GM13976 (cell line): ENCODE results near the gene CLCNKA.
"Not testable (repeated sequence)": the region's sequence is repeated elsewhere in the genome, so short reads cannot be mapped to it uniquely, and the experiment has no call there.

Experiments
- DNase-seq: peaks from one replicate; pipeline ENCODE4 v3.0.0; 2012; ENCODE audit warnings: low spot score
- in situ Hi-C: fragments of 300-500 bp; cut with MboI; formaldehyde crosslinking; loops from one replicate; pipeline ENCODE4 v1.12.0; 2022; ENCODE audit warnings: low sequenced_read_pairs, mixed read lengths, inconsistent platforms; ENCODE audit not compliant: unreplicated experiment
- TF ChIP-seq, protein P1 (sequence below): IDR thresholded peaks from 2 replicates; pipeline ENCODE4 v1.5.1; 2012; ENCODE audit warnings: borderline replicate concordance, mild to moderate bottlenecking; ENCODE audit not compliant: insufficient read depth; ENCODE audit errors: extremely low read depth, missing control alignments, control extremely low read depth

The CLCNKA gene

DNA sequence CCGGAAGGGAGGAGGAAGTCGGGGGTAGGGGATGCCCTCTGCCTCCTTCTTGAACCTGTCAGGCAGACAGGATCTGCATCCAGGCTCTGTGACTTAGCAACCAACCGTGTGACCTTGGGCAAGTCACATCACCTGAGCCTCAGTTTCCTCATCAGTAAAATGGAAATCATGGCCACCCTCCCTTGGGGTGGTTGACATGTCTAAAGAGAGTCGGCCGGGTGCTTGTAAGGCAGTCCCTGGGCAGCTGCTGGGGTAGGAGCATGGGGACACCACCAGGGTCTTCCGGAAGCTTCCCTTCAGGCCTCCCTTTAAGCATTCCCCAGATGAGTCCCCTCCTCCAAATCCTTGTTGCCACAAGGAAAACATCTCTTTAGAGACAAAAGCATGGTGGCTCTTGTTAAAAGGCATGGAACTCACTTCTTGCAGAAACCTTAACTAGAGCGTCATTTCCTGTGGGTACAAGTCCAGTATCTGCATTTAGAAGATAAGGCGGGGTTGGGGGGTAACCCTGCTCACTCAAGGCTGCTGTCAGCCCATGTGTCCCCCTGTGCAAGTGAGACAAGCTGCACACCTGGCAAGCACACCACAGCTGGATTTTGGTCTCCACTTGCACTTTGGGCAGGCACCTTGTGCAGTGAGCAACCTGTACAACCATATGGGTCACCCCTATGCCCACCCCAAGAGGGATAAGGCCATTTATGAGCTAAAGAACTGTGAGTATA lies 32.1 kb downstream of the CLCNKA start:
- in situ Hi-C loops: no loop called here
- DNase-seq: no peak
- TF ChIP-seq, protein P1, sequence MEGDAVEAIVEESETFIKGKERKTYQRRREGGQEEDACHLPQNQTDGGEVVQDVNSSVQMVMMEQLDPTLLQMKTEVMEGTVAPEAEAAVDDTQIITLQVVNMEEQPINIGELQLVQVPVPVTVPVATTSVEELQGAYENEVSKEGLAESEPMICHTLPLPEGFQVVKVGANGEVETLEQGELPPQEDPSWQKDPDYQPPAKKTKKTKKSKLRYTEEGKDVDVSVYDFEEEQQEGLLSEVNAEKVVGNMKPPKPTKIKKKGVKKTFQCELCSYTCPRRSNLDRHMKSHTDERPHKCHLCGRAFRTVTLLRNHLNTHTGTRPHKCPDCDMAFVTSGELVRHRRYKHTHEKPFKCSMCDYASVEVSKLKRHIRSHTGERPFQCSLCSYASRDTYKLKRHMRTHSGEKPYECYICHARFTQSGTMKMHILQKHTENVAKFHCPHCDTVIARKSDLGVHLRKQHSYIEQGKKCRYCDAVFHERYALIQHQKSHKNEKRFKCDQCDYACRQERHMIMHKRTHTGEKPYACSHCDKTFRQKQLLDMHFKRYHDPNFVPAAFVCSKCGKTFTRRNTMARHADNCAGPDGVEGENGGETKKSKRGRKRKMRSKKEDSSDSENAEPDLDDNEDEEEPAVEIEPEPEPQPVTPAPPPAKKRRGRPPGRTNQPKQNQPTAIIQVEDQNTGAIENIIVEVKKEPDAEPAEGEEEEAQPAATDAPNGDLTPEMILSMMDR: no peak

DNA sequence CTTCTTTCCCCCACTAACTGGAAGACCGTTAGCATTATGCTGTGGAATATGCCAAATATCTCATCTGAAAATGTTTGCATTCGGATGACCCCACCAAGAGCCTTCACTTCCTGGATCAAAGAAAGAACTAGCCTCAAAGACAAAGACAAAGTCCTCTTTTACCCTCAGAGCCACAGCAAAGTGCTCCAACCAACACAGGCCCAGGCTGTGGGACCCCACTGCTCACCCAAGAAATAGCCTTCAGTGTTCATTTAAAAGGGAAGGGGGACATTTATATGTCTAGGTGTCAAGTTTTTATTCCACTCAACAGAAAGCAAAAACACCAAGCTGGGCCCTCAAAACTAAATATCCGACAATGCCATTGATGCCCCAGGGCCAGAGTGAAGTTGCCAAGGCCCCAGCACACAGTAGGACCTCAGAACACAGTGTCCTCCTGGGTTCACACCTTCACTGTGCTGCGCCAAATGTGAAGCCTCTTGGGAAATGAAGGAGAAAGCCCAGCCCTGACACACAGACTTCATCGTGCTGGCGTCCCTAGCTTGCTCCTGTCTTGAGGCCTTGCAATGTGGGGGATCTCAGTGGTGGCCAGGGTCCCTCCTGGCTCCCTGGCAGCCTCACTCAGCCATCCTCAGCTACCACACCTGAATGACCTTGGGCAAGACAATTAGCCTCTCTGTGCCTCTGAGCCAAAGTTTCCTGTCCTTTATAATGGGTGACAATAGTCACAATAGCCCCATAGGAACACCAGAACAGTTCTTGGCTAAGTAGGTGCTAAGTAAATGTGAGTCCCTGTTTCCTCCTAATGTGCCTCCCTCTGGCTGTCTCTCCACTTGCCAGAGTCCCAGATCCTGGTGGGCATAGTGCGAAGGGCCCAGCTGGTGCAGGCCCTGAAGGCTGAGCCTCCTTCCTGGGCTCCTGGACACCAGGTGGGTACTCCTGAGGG lies 33.0 kb downstream of the CLCNKA start:
- in situ Hi-C loops: no loop called here
- TF ChIP-seq, protein P1: no peak
- DNase-seq: no peak

DNA sequence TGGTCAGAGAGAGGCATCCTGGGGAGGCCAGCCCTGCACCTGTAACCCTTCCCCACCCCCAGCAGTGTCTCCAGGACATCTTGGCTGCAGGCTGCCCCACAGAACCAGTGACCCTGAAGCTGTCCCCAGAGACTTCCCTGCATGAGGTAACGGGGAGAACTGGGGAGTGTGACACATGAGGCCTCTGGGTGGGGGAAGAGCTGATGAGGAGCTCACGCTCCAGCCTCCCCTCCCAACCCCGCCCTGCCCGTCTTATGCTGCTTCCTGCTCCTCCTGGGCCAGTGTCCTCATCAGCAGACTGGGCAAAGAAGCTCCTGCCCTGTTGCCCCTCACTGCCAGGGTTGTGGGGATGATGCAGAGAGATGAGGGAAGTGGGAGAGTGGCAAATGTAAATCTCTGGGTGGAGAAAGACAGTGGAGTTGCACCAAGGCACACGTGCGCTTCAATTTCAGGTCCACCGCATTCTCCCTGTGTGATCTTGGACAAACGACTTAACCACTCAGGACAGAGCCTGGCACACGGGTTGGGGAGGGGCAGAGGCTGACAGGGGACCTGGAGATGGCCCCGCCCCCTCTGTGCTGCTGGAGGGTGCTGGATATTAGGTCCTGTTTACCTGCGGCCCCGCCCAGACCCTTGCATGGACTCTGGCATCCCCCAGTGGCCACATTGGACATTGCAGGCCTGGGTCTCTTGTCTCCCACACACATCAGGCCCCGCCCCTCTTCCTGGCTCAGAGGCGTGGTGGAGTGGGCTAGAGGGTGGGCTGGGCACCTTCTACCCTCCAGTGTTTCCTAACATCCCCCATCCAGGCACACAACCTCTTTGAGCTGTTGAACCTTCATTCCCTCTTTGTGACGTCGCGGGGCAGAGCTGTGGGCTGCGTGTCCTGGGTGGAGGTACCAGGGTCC lies 34.0 kb downstream of the CLCNKA start:
- in situ Hi-C loops: no loop called here
- DNase-seq: peak; percentile 94
- TF ChIP-seq, protein P1: peak; percentile 97

DNA sequence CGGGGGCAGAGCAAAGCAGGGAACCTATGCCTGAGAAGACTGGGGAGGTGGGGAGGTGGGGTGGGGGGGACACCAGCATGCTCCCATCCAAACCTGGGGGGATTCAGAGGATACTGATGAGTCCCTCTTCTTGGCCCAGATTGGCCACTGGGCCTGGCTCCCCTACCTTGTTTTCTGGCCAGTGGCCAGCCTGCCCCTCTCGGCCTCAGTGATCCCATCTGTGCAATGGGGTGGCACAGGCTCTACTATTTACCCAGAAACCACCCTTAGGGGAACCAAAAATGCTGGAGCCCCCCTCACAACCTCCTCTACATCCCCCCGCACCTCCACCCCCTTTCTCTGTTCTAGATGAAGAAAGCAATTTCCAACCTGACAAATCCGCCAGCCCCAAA lies 34.7 kb downstream of the CLCNKA start:
- in situ Hi-C loops, DNase-seq: not testable (repeated sequence)

DNA sequence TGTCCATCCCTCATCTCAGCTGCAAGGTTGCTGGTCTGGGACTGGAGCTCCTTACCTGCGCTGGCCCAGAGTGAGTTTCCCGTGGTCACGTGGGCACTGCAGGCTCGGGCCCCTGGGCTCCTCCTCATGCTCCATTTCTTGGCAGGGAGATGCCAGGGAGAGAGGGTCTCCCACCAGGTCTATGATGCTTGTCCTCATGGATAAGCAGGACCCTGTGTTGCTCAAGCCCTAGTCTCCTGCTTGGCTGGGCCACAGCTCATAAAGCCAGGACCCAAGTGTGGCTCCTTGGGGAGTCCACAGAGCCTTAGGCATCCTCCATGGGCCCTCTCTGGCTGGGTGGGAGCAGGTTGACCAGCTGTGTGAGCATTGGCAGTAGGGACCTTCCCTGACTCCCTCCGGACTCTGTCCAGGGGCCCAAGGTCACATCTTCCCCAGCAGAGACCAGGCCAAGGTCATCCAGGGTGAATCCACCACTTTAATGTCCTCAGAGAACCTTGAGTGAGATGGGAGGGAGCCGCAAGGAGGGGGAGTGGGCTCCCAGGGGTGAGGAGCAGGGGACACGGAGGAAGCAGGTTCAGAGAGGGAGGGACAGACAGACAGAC lies 35.6 kb downstream of the CLCNKA start:
- DNase-seq, in situ Hi-C loops: not testable (repeated sequence)

DNA sequence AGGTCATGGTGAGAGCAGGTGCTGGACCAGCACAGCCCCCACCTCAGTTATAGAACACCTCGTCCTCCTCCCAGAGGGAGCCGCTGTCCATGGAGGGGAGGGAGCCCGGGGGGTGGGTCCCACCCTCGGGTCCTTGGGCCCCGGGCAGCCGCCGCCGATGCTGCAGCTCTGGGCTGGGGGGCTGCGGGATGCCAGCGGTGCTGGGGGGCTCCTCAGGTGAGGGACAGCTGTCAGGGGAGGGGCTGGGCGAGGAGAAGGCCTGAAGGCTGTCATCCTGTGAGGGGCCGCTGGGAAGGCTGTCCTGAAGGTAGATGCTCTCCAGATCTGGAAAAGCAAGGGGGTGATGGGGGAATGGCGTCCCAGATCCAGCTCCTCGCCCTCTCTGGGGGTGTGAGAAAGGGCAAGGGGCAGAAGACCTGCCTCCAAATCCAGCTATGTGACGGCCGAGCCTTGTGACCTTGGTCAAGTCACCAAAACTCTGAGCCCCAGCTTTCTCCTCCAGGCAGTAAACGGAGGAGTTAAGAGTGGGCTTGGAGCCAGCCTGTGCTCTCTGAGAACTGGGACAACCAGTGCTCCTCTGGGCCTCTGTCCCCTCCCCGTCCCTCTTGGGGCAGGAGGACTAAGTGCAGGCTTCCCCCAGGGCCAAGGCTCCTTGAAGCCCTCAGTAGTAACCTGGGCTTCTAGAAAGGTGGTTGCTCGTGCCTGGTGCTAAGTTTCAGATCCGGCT lies 36.7 kb downstream of the CLCNKA start:
- in situ Hi-C loops, DNase-seq: not testable (repeated sequence)

DNA sequence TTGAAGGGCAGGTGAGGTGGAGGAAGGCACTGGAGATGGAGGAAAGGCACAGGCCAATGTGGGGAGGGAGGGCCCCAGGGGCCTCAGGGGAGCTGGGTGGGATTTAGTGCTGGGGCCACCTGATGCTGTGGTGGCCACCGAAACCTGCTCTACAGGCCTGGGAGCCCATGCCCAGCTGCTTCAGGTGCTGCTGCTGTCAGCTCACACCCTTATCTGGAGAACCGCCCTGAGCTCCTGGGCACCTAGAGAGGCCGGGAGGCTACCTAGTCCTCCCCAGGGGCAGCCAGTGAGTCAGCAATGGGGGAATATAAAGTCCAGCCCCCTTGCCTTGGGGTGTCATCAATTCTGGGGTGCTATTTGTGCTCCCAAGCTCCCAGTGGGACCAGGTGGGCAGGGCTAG lies 39.4 kb downstream of the CLCNKA start:
- no peak for DNase-seq
- TF ChIP-seq, protein P1: no peak
- in situ Hi-C loops: no loop called here

DNA sequence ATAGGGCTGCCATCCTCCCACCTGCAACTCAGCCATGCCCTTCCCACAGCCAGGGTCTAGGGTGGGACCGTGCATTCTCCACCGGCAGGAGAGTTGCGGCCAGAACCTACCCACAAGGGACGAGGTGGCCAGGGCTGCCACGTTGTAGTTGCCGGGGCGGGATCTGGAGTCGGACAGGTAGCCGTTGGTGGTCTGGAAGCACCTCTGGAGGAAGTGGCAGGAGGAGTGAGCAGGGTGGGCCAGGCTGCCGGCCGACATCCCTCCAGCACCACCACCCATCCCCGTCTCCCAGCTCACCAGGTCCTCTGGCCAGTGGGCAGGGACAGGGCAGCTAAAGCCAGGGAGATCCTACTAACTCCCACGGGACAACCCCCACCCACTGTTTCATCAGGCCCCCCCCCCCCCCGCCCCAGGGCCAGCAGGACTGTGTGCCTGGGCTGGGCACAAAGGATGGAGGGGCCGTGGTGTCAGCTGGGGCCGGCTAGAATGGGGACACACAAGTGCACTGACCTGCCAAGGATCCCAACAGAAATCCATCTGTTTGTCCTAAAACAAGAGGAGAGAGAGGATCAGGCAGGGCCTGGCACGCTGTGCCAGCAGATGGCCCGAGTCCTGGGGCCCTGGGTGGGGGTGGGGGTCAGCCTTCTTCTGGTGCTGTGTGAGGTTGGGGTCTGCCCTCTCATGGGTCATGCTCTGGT lies 40.3 kb downstream of the CLCNKA start:
- in situ Hi-C loops, DNase-seq: not testable (repeated sequence)

DNA sequence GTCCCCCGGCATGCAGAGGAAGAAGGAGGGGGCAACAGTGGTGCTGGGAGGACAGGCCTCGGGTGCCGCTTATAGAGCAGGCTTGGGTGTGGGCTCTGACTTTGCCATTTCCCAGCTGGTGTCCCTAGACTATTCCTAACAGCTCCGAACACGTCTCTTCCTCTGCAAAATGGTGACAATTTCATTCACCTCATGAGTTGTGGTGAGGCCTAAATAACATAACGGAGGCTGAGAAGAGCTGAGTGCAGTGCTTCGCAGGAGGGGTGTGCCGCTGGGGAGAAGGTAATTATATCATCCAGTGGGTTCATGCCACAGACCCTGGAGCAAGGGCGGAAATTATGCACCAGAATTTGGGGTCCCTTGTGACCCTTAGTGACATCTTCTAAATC lies 40.8 kb downstream of the CLCNKA start:
- DNase-seq, in situ Hi-C loops: not testable (repeated sequence)
